ENCODE results near the gene RLN3. TPM values are rescaled to one million over a fixed set of nuclear protein-coding genes. Genes with fewer than 3 reads are reported as not detected.
A peak's percentile ranks its signal among the peaks of the same experiment; 100 is the strongest.

Gene RLN3
- total and polyA plus RNA-seq, 9 of the 15 experiments (the other 6 are each of a cell fraction or from before 2014, with no cell fraction given), result 0.31 to 1.2 (median 0.71) TPM; not detected in 6

DNA sequence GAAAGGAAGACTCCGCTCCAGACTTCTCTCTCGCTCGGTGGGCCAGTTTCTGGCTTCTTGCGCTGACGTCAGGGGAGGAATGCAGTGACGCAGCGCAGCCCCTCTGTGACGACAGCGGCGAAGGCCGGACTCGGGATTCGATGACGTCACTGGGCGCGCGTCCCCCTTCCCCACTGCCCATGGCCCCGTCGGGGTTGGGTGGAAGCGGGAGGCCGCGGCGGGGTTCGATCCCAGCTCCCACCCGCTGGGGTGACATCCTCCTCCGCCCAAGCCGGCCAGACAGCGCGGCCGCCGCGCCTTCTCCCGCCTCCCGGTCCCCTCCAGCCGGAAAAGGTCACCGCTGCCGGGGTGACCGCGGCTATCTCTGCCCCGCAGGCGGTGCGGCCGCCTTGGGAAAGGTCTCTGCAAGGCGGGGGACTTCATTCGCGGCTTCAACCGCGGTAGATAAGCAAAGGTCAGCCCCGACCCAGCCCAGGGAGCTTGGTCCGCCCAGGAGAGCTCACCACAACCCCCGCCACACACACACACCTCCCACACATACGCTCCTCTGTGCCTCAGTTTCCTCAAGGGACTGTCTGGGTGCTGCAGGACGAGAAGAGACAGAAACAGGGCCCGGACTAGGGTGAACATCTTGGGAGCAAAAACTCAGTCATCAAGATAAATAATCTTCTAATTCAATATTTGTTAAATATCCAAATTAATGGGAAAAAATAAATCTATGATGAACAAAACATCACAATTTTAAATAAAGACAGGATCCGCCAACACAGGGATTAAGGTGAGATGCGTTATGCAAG is 21.0 kb upstream of the RLN3 start (continued):
- TF ChIP-seq, protein P1, sequence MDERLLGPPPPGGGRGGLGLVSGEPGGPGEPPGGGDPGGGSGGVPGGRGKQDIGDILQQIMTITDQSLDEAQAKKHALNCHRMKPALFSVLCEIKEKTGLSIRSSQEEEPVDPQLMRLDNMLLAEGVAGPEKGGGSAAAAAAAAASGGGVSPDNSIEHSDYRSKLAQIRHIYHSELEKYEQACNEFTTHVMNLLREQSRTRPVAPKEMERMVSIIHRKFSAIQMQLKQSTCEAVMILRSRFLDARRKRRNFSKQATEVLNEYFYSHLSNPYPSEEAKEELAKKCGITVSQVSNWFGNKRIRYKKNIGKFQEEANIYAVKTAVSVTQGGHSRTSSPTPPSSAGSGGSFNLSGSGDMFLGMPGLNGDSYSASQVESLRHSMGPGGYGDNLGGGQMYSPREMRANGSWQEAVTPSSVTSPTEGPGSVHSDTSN (CRISPR knock-in tag; IDR thresholded peaks at IDR 0.05; ENCODE audit: low read depth), result no peak
- TF ChIP-seq, protein P1 (tag; conservative IDR thresholded peaks at IDR 0.05; ENCODE audit: low read depth), result no peak
- TF ChIP-seq EZH2 (IDR thresholded peaks at IDR 0.05; ENCODE audit: borderline replicate concordance, low read depth, low read length) (no peak), ZC3H4 (CRISPR knock-in tag; IDR thresholded peaks at IDR 0.05; ENCODE audit: borderline replicate concordance) (no peak), ARNT (IDR thresholded peaks at IDR 0.05) (peak; percentile 81 to 90), TAF15 (IDR thresholded peaks at IDR 0.05; ENCODE audit: low read depth, low read length) (no peak), LARP7 (IDR thresholded peaks at IDR 0.05) (no peak), MAFF (IDR thresholded peaks at IDR 0.05; ENCODE audit: low read length) (no peak), ZNF121 (CRISPR knock-in tag; conservative IDR thresholded peaks at IDR 0.05) (no peak), FOXJ2 (tag; IDR thresholded peaks at IDR 0.05) (no peak), ZNF384 (IDR thresholded peaks at IDR 0.05; ENCODE audit: low read depth, low read length) (peak; percentile 3; the same call in 1 of the 2 replicates)
- TF ChIP-seq, protein P2, sequence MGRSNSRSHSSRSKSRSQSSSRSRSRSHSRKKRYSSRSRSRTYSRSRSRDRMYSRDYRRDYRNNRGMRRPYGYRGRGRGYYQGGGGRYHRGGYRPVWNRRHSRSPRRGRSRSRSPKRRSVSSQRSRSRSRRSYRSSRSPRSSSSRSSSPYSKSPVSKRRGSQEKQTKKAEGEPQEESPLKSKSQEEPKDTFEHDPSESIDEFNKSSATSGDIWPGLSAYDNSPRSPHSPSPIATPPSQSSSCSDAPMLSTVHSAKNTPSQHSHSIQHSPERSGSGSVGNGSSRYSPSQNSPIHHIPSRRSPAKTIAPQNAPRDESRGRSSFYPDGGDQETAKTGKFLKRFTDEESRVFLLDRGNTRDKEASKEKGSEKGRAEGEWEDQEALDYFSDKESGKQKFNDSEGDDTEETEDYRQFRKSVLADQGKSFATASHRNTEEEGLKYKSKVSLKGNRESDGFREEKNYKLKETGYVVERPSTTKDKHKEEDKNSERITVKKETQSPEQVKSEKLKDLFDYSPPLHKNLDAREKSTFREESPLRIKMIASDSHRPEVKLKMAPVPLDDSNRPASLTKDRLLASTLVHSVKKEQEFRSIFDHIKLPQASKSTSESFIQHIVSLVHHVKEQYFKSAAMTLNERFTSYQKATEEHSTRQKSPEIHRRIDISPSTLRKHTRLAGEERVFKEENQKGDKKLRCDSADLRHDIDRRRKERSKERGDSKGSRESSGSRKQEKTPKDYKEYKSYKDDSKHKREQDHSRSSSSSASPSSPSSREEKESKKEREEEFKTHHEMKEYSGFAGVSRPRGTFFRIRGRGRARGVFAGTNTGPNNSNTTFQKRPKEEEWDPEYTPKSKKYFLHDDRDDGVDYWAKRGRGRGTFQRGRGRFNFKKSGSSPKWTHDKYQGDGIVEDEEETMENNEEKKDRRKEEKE (IDR thresholded peaks at IDR 0.05; ENCODE audit: borderline replicate concordance in 1 of 2, control insufficient read depth in 1 of 2, low read depth in 2 of 2, low read length in 1 of 2), result peak in 1 of 2 experiments; percentile 77; a peak in 1 of 4 replicates
- TF ChIP-seq, protein P3, sequence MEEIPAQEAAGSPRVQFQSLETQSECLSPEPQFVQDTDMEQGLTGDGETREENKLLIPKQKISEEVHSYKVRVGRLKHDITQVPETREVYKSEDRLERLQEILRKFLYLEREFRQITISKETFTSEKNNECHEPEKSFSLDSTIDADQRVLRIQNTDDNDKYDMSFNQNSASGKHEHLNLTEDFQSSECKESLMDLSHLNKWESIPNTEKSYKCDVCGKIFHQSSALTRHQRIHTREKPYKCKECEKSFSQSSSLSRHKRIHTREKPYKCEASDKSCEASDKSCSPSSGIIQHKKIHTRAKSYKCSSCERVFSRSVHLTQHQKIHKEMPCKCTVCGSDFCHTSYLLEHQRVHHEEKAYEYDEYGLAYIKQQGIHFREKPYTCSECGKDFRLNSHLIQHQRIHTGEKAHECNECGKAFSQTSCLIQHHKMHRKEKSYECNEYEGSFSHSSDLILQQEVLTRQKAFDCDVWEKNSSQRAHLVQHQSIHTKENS (CRISPR knock-in tag; IDR thresholded peaks at IDR 0.05), result no peak
- TF ChIP-seq, protein P4, sequence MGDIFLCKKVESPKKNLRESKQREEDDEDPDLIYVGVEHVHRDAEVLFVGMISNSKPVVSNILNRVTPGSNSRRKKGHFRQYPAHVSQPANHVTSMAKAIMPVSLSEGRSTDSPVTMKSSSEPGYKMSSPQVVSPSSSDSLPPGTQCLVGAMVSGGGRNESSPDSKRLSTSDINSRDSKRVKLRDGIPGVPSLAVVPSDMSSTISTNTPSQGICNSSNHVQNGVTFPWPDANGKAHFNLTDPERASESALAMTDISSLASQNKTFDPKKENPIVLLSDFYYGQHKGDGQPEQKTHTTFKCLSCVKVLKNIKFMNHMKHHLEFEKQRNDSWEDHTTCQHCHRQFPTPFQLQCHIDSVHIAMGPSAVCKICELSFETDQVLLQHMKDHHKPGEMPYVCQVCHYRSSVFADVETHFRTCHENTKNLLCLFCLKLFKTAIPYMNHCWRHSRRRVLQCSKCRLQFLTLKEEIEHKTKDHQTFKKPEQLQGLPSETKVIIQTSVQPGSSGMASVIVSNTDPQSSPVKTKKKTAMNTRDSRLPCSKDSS (IDR thresholded peaks at IDR 0.05; ENCODE audit: low read depth, partially characterized antibody), result no peak
- TF ChIP-seq, protein P5, sequence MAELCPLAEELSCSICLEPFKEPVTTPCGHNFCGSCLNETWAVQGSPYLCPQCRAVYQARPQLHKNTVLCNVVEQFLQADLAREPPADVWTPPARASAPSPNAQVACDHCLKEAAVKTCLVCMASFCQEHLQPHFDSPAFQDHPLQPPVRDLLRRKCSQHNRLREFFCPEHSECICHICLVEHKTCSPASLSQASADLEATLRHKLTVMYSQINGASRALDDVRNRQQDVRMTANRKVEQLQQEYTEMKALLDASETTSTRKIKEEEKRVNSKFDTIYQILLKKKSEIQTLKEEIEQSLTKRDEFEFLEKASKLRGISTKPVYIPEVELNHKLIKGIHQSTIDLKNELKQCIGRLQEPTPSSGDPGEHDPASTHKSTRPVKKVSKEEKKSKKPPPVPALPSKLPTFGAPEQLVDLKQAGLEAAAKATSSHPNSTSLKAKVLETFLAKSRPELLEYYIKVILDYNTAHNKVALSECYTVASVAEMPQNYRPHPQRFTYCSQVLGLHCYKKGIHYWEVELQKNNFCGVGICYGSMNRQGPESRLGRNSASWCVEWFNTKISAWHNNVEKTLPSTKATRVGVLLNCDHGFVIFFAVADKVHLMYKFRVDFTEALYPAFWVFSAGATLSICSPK (IDR thresholded peaks at IDR 0.05; ENCODE audit: borderline replicate concordance), result no peak; the same call in 1 of the 2 replicates

Measured in K562 (cell line).